AG08396 (cell line): ENCODE results near the gene FGGY.
"Not testable (repeated sequence)": the region's sequence is repeated elsewhere in the genome, so short reads cannot be mapped to it uniquely, and the experiment has no call there.

ENCODE experiments used
- DNase-seq: peaks from one replicate; pipeline ENCODE4 v3.0.0; 2012; ENCODE audit warnings: low spot score, mixed read lengths

The FGGY gene

DNA sequence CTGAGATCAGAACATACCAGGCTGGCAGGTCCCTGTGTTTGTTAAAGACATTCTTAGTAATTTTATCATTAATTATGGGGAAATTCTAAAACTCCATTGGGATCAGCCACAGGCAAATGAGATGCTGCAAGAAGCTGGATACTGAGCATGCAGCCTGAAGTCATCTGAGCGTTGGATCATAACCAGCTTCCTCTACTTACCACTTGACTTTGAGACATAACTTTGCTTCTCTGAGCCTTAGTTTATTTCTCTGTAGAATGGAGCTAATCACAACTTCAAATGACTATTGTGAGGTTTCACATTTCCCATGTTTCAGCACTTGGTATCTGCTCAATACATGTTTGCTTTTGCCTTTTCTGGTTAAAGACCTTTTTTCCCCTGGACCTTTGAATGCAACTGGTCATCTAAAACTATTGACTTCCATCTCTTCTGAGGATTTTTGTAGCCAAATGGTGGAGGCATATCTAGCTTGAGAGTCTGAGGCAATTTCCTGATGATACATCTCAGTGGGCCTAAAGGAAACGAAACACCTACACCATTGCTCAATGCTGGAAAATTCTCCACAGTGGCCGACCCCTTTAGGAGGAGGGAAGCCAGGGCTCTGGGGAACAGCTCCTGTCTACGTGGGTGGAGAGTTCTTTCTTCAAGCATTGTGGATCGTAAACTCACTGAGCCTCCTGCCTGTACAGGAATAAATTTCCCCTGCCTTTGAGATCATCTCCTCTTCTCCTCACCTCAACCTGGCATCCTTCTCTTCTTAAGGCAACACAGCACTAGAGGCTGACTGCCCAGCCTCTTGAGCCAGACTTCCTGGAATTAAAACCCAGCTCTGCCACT is 408.8 kb downstream of the FGGY start:
- no peak for DNase-seq

- no peak for DNase-seq
Observed at GRCh38 chr1:59706303-59706599, 409.4 kb downstream of the FGGY start.

GRCh38 chr1:59707178-59707791 is 410.4 kb downstream of the FGGY start:
- DNase-seq = peak; percentile 80

- DNase-seq = no peak
Observed at GRCh38 chr1:59709333-59709732, 412.4 kb downstream of the FGGY start.

DNA sequence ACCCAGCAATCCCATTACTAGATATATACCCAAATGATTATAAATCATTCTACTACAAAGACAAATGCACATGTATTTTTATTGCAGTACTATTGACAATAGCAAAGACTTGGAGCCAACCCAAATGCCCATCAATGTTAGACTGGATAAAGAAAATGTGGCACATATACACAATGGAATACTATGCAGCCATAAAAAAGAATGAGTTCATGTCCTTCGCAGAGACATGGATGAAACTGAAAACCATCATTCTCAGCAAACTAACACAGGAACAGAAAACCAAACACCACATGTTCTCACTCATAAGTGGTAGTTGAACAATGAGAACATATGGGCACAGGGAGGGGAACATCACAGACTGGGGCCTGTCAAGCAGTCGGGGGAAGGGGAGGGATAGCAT is 414.0 kb downstream of the FGGY start:
- DNase-seq = not testable (repeated sequence)

DNA sequence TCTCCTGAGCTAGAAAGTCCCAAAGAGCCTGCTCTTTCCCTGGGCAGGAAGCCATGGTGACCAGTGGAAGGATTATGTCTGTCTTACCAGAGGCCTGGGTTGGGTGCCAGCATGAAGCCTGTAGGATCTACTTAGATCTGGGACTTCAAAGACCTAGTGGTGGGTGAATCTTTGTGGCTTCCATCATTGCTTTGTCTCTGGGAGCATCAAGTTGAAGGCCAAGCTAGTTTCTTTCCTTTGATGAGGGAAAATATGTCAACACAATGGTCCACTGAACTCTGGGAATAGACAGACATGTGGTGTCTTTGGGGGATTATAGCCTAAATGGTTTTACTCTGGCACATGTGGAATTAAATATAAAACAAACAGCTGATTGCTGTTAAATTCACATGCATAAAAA is 417.3 kb downstream of the FGGY start:
- DNase-seq = no peak

DNA sequence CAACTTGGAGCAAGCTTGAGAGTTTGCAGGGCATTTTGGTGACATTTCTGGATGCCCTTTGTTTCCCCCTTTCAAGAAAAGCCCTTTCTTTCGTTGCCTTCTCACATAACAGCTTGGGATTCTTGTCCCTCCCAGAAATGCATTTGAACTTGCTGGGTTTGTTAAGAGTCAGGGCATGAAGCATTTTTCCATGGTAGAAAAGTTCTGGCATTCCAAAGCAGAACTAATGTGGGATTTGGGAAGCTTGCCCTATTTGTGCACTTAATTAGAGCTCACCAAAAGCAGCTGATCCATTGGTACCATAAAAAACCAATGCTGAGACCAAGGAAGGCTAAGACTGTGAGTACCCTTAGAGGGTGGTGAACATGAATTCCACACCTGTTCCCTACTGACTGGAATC is 418.1 kb downstream of the FGGY start:
- no peak for DNase-seq

GRCh38 chr1:59716832-59717231 is 419.9 kb downstream of the FGGY start:
- DNase-seq = no peak

DNA sequence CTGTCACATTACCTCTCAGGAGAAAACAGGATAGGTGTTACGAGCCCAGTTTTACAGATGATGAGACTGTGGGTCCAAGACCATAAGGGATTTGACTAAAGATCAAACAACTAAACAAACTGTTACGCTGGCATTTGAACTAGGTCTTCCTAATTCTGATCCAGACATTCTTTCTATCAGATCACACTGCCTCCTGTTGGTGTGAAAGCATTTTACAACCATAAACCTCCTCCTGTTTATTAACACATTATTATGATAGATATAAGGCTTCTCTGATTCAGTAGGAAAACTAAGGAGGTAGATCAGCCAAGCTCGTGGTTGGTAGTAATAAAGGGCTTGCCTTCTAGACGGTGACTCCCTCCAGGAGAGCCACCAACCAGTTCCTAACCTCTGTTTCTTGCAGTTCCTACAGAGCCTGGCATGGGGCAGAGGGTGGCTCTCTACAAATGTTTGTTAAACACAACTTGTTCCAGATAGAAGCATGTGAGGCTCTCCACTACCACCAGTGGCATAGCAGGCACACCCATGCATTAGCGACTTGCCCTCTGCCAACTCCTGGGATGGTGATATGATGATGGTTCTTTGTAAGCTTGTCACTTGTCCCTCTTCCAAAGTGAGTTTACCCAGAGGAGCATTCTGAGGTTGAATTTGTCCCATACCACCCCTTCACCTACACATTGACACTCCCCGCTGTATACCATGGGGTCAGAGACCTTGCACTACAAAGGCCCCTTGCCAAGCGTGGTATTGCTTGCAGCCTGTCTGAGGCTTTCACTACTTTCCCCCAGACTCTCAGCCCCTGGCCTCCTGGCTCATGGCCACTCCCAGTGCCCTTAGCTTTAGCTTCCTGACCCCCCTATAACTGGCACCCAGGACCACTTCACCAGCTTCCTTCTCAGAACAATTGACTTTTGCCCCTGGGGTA is 421.4 kb downstream of the FGGY start:
- no peak for DNase-seq

GRCh38 chr1:59718989-59719360 is 422.1 kb downstream of the FGGY start:
- DNase-seq = no peak

GRCh38 chr1:59720326-59721115 is 423.6 kb downstream of the FGGY start:
- no peak for DNase-seq

DNA sequence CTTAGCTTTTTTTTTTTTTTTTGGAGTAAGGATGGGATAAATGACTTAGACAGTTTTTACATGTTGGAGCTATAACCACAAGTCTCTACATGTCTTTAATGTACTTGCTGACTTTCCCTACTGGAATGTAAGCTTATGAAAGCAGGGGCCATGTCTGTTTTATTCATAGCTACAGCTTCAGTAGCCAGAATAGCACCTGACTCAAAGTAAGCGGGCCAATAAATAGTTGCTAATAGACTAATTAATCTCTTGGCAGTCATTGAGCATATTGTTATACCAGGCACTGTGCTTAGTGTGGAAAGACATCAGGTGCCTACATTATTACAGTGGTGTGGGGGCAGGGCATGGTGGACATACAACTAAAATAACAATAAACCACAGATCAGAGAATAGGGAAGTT is 433.4 kb downstream of the FGGY start:
- DNase-seq = peak; percentile 41

GRCh38 chr1:59730759-59731478 is 434.0 kb downstream of the FGGY start:
- peak; percentile 77 for DNase-seq

GRCh38 chr1:59731591-59731990 is 434.7 kb downstream of the FGGY start:
- no peak for DNase-seq

- DNase-seq = no peak
Observed at GRCh38 chr1:59732214-59732955, 435.5 kb downstream of the FGGY start.

DNA sequence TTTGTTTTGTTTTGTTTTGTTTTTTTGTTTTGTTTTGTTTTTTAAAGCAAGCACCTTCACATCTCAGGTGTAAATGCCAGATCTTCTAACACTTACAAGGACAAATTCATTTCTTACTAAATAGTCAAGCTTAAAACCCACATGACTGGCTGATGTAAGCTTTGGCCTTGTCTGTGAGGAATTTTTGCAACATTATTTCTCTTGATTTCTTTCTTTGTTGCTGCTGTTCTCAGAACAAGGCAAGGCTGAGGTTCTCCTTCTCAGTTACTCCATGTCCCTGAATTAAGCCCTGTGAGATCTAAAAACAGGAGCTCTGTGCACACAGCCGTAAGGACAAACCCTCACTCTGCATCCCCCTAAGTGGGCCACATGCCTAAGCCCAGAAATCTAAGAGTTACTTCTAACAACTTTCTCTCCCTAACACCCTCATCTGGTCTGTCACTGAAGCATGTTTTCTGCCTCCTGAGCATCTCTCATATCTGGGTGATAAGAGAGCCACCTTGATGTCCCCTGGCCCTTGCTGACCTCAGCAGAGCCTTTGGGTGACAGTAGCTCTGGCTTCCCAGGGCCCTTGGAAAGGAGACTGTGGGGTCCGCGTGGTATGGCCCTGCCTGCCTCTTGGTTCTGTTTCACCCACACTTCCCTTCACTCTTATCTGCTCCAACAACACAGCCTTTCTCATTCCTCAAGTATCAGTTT is 436.7 kb downstream of the FGGY start:
- DNase-seq = no peak

DNA sequence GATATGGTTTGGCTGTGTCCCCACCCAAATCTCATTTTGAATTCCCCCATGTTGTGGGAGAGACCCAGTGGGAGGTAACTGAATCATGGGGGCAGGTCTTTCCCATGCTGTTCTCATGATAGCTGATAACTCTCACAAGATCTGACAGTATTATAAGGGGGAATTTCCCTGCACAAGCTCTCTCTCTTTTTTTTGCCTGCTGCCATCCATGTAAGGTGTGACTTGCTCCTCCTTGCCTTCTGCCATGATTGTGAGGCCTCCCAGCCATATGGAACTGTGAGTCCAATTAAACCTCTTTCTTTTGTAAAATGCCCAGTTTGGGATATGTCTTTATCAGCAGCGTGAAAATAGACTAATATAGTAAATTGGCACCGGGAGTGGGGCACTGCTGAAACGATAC is 439.0 kb downstream of the FGGY start:
- DNase-seq = not testable (repeated sequence)

DNA sequence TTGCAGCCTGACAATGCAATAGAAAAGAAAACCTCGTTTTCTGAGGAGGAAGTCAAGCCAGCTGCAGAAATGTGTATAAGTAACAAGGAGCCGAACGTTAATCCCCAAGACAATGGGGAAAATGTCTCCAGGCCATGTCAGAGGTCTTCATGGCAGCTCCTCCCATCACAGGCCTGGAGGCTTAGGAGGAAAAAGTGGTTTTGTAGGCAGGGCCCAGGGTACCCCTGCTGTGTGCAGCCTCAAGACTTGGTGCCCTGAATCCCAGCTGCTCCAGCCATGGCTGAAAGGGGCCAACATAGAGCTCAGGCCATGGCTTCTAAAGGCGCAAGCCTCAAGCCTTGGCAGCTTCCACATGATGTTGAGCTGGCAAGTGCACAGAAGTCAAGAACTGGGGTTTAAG is 439.9 kb downstream of the FGGY start:
- DNase-seq = no peak

DNA sequence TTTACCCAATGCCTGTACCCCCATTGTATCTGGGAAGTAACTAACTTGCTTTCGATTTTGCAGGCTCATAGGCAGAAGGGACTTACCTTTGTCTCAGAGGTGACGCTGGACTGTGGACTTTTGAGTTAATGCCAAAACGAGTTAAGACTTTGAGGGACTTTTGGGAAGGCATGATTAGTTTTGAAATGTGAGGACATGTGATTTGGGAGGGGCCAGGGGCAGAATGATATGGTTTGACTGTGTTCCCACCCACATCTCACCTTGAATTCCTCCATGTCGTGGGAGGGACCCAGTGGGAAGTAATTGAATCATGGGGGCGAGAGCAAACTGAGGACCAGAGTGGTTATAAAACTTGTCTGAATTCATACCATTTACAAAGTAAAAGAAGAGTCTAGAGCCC is 440.7 kb downstream of the FGGY start:
- no peak for DNase-seq

DNA sequence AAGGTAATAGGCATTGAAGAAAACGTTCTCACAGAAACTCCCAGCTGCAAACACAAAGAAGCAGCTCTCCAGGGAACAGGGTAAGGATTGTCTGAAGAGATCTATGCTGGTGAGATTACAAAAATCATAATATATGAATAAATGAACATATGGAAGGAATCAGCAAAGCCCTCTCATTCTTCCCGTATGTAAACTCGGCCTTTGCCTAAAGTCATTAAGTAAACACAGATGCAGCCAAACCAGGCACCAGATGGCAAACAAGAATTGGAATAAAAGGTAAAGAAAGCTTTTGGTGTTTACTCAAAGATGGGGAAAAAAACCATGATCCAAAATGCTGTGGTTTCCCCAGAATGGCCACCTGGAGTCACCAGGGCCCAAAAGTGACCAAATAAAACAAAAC is 441.3 kb downstream of the FGGY start:
- DNase-seq = peak; percentile 14
